HAP-1 (cell line): Measurements from ENCODE around the gene SLC66A1.

Experiments used
- DNase-seq, 2 experiments: peaks; one replicate each; pipeline ENCODE4 v3.0.0-alpha.2; 2016 to 2020; ENCODE audit warnings: low spot score in 2 of 2
- H3K27me3 ChIP-seq: fragments of 250-450 bp; sonication (Bioruptor Pico); 2 replicates; pipeline ENCODE4 v1.5.1; 2020; ENCODE audit warnings: low read depth, mild to moderate bottlenecking, moderate library complexity
- H3K36me3 ChIP-seq: fragments of 250-450 bp; sonication (Bioruptor Pico); replicated peaks from 2 replicates; pipeline ENCODE4 v1.5.1; 2020; ENCODE audit warnings: mild to moderate bottlenecking
- H3K4me1 ChIP-seq: fragments of 250-450 bp; sonication (Bioruptor Pico); 2 replicates; pipeline ENCODE4 v1.5.1; 2020; ENCODE audit warnings: mild to moderate bottlenecking
- H3K4me3 ChIP-seq: fragments of 250-450 bp; sonication (Bioruptor Pico); 2 replicates; pipeline ENCODE4 v1.5.1; 2020; ENCODE audit warnings: mild to moderate bottlenecking, moderate library complexity
- H3K9me3 ChIP-seq: fragments of 250-450 bp; sonication (Bioruptor Pico); 2 replicates; pipeline ENCODE4 v1.5.1; 2020; ENCODE audit warnings: mild to moderate bottlenecking, moderate library complexity
- in situ Hi-C: fragments of 300-500 bp; cut with MboI; formaldehyde crosslinking; loops from 3 replicates; pipeline ENCODE4 v1.14.3; 2020; ENCODE audit warnings: low sequenced_read_pairs, inconsistent platforms, mixed read lengths

SLC66A1 gene

GRCh38 chr1:19372602-19373001 lies 60.5 kb downstream of the SLC66A1 start:
- H3K4me1 ChIP-seq = no peaks in the 10 kb centered on the region
- no peak overlapping the region for H3K4me3 ChIP-seq
- H3K9me3 ChIP-seq = no peaks in the 10 kb centered on the region
- DNase-seq = no peak
- in situ Hi-C loops = no loop called here
- no peaks in the 10 kb centered on the region for H3K27me3 ChIP-seq
- peaks cover 13% of the 10 kb centered on the region for H3K36me3 ChIP-seq

DNA sequence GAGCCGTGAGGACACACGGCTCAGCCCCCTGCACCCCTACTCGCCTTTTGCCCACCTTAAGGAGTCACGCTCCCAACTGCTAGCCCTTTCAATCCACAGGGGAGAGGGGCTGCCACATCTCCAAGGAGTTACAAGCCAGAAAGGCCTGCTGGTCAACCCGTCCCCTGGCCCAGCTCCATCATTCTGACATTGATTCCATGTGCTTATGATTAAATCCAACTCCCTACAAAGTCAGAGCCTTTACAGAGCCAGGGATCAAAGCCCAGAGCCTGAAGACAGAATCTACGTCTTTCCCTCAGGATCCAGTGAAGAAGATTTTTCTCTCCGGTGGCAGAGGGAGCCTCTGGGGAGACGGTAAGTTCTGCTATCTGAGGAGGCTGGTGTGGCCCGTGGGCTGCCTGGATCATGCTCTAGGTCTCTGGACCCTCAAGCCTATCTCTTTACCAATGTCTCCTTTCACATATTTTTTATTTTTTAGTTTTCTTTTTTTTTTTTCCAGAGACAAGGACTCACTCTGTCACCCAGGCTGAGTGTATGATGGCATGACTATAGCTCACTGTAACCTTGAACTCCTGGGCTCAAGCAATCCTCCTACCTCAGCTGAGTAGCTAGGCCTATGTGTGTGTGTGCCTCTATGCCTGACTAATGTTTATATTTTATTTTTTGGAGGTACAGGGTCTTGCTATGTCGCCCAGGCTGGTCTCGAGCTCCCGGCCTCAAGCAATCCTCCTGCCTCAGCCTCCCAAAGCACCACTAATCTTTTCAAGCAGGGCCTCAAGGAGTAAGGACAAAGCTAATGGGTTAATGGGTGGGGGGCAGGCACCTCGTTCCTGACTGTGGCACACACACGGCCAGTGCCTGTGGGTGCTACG lies 61.3 kb downstream of the SLC66A1 start:
- peaks cover 22% of the 10 kb centered on the region for H3K36me3 ChIP-seq
- no peak overlapping the region for H3K4me3 ChIP-seq
- no peak for DNase-seq
- in situ Hi-C loops = no loop called here
- H3K9me3 ChIP-seq = no peaks in the 10 kb centered on the region
- no peaks in the 10 kb centered on the region for H3K27me3 ChIP-seq
- H3K4me1 ChIP-seq = no peaks in the 10 kb centered on the region

DNA sequence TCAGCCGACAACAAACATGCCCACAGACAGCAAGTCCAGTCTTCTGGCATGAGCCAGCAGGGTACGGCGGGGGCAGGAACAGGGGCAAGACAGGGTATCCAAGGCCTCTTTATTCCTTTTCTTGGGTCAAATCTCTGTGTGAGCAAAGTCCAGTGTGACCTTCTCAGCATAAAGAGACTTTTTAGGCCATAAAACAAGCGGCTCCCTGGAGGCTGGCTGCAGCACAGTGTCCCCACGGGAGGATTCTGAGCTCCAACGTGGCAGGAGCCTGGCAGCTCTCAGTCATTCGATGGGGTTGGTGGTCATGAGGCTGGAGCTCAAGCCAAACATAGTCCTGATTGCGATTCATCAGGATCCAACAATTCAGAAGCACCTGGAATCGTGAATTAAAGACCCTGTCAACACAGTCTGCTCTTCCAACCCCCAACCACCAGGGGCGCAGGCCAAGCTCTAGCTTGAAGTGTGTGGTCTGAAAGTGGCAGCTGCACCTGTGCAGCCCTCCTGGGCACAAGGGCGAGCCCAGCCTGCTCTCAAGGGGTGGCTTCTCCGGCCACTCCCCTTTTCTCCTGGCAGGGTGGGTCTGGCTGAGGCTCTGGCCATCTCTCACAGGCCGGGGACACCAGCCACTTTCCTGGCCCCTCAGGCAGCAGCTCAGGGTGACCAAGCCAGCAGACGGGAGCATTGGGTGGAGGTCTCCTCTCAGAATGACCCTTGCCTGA lies 62.1 kb downstream of the SLC66A1 start:
- Histone ChIP-seq H3K36me3 (peaks cover 24% of the 10 kb centered on the region), H3K27me3 (no peaks in the 10 kb centered on the region), H3K4me3 (no peak overlapping the region), H3K9me3 (no peaks in the 10 kb centered on the region), H3K4me1 (no peaks in the 10 kb centered on the region)
- no peak for DNase-seq
- in situ Hi-C loops = no loop called here

GRCh38 chr1:19374926-19375325 lies 62.8 kb downstream of the SLC66A1 start:
- no peaks in the 10 kb centered on the region for H3K27me3 ChIP-seq
- peaks cover 25% of the 10 kb centered on the region for H3K36me3 ChIP-seq

DNA sequence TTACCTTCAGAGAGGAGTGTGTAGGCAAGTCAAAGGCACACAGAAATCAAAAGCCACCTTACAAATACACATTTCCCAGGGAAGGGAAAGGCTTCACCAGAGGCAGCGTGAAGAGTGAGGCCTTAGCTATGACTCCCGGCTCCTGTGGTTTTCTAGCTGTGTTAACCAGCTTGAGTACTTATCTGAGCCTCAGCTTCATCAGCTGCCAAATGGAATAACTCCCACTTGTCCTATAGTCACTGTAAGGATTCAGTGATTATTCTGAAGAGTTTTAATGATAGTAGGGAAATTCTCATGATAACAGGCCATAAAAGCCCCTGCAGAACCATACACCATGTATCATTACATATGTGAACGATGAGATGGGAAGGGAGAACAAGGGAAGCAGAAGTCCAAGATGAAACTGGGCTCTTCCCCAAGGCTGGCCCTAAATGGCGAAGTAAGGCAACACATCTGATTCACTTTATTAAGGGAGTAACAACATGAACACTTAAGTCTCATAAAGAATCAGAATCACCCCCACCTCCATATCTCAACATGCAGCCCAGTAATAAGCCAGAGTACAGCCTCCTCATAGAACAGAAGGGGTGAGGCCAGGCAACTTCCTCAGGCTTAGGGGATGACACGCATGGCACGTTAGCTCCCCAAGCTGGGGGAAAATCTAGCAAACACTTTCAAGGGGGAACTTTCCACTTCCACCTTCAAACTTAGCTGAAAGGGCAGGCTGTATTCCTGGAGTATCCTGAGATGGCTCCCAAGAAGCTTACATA lies 63.7 kb downstream of the SLC66A1 start:
- Histone ChIP-seq H3K27me3 (no peaks in the 10 kb centered on the region), H3K36me3 (peaks cover 30% of the 10 kb centered on the region), H3K4me3 (no peak overlapping the region), H3K9me3 (no peaks in the 10 kb centered on the region), H3K4me1 (no peaks in the 10 kb centered on the region)
- in situ Hi-C loops = no loop called here
- DNase-seq = no peak

More at GRCh38 chr1:19374926-19375325, 62.8 kb downstream of the SLC66A1 start:
- in situ Hi-C loops = no loop called here
- Histone ChIP-seq H3K4me3 (no peak overlapping the region), H3K4me1 (no peaks in the 10 kb centered on the region), H3K9me3 (no peaks in the 10 kb centered on the region)
- DNase-seq = no peak

DNA sequence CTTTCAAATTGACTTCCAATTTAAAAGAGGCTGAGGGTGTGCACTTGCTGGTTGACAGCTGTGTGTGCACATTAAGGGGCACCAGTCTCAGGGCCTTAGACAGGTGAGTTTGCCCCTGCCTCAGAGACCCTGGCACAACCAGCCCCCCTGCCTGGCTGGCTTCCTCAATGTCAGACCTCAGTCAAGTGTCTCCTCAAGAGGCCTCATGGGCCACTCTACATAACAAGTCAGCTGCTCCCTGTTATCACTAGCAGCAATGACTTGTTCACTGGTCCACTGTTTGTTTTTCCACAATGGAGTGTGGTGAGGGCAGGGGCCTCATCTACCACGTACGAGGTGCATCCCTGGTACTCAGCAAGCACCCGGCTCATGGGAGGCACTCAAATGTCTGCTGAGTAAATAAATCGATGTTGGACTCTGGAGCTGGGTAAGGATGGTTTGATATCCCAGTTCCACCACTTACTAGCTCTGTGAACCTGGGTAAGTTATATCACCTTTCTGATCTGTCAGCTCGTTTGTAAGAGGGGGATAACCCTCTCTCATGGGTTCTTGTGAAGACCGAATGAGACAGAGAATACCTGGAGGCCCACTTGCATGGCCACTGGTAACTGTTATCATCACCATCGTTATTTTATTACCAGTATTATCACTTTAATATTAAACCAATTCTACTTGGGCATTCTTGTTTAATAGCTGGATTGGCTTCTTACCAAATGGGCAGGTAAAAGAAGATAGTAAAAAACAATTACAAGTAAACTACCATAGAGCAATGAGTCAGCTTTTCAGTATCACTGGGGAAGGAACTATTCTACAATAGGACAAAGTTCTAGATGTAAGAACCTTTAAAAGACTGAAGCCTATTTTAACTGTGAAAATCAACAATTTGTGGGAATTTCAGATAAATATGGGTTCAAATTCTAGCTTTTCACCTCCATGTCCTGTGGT lies 64.6 kb downstream of the SLC66A1 start:
- Histone ChIP-seq H3K36me3 (peaks cover 30% of the 10 kb centered on the region), H3K9me3 (no peaks in the 10 kb centered on the region), H3K4me3 (no peak overlapping the region), H3K27me3 (no peaks in the 10 kb centered on the region), H3K4me1 (no peaks in the 10 kb centered on the region)
- in situ Hi-C loops = no loop called here
- DNase-seq = no peak

- Histone ChIP-seq H3K4me1 (no peaks in the 10 kb centered on the region), H3K9me3 (no peaks in the 10 kb centered on the region), H3K4me3 (no peak overlapping the region), H3K27me3 (no peaks in the 10 kb centered on the region), H3K36me3 (peaks cover 37% of the 10 kb centered on the region)
- no peak for DNase-seq
- in situ Hi-C loops = no loop called here
Measured at GRCh38 chr1:19377812-19378718, 65.9 kb downstream of the SLC66A1 start.
